Trophoblast cell (in vitro differentiated cells and primary cell): ENCODE measurements around the gene NAT8.
"Not testable (repeated sequence)": the region's sequence is repeated elsewhere in the genome, so short reads cannot be mapped to it uniquely, and the experiment has no call there.

ENCODE experiments used
- DNase-seq, 2 donors: peaks; one replicate each; pipeline ENCODE4 v3.0.0-alpha.2; 2016
- H2AFZ ChIP-seq: 2 replicates; pipeline ENCODE4 v1.6.1; 2013; ENCODE audit warnings: low read length, moderate library complexity, mild to moderate bottlenecking; ENCODE audit not compliant: insufficient read depth, poor library complexity
- H2AK5ac ChIP-seq: 2 replicates; pipeline ENCODE4 v1.6.1; 2013; ENCODE audit warnings: mild to moderate bottlenecking, low read length
- H2BK120ac ChIP-seq: 2 replicates; pipeline ENCODE4 v1.6.1; 2013; ENCODE audit warnings: low read length, mild to moderate bottlenecking, moderate library complexity; ENCODE audit not compliant: insufficient read depth, poor library complexity
- H2BK12ac ChIP-seq: 2 replicates; pipeline ENCODE4 v1.6.1; 2013; ENCODE audit warnings: mild to moderate bottlenecking, low read length, moderate library complexity
- H2BK5ac ChIP-seq: 2 replicates; pipeline ENCODE4 v1.6.1; 2013; ENCODE audit warnings: low read length, low read depth, moderate library complexity, mild to moderate bottlenecking; ENCODE audit not compliant: poor library complexity
- H3K14ac ChIP-seq: 2 replicates; pipeline ENCODE4 v1.6.1; 2013; ENCODE audit warnings: mild to moderate bottlenecking, low read length
- H3K18ac ChIP-seq: 2 replicates; pipeline ENCODE4 v1.6.1; 2013; ENCODE audit warnings: mild to moderate bottlenecking, low read length
- H3K23ac ChIP-seq: 2 replicates; pipeline ENCODE4 v1.6.1; 2013; ENCODE audit warnings: low read length
- H3K27ac ChIP-seq: 2 replicates; pipeline ENCODE4 v1.5.1; 2013; ENCODE audit warnings: low read depth, mild to moderate bottlenecking, inconsistent platforms, low read length, moderate library complexity
- H3K27me3 ChIP-seq: 2 replicates; pipeline ENCODE4 v1.6.1; 2013; ENCODE audit warnings: inconsistent platforms, mild to moderate bottlenecking, low read length, moderate library complexity; ENCODE audit not compliant: insufficient read depth
- H3K36me3 ChIP-seq, 2 experiments: 1 replicate in 1 of 2; 2 replicates in 1 of 2; pipeline ENCODE4 v1.6.1; 2013; ENCODE audit warnings: low read length in 2 of 2, mild to moderate bottlenecking in 2 of 2, moderate library complexity in 1 of 2; ENCODE audit not compliant: insufficient read depth in 2 of 2, control insufficient read depth in 1 of 2
- H3K4ac ChIP-seq: 2 replicates; pipeline ENCODE4 v1.6.1; 2013; ENCODE audit warnings: low read depth, mild to moderate bottlenecking, low read length, moderate library complexity
- H3K4me1 ChIP-seq, 2 experiments: 1 replicate in 1 of 2; 2 replicates in 1 of 2; pipeline ENCODE4 v1.6.1; 2013; ENCODE audit warnings: low read length in 2 of 2, mild to moderate bottlenecking in 2 of 2, moderate library complexity in 1 of 2; ENCODE audit not compliant: insufficient read depth in 2 of 2, control insufficient read depth in 1 of 2
- H3K4me2 ChIP-seq: 2 replicates; pipeline ENCODE4 v1.6.1; 2013; ENCODE audit warnings: inconsistent platforms, mild to moderate bottlenecking, low read length, moderate library complexity
- H3K4me3 ChIP-seq: 2 replicates; pipeline ENCODE4 v1.5.1; 2013; ENCODE audit warnings: mild to moderate bottlenecking, low read depth, low read length, inconsistent platforms
- H3K79me1 ChIP-seq: one replicate; pipeline ENCODE4 v1.6.1; 2013; ENCODE audit warnings: low read length
- H3K79me2 ChIP-seq: 2 replicates; pipeline ENCODE4 v1.6.1; 2013; ENCODE audit warnings: low read length, mild to moderate bottlenecking; ENCODE audit not compliant: control insufficient read depth, insufficient read depth, poor library complexity
- H3K9ac ChIP-seq: 2 replicates; pipeline ENCODE4 v1.6.1; 2013; ENCODE audit warnings: mild to moderate bottlenecking, low read length
- H3K9me3 ChIP-seq: 2 replicates; pipeline ENCODE4 v1.6.1; 2013; ENCODE audit warnings: low read depth, mild to moderate bottlenecking, control low read depth, inconsistent platforms, low read length; ENCODE audit not compliant: insufficient read depth
- H4K12ac ChIP-seq: 2 replicates; pipeline ENCODE4 v1.6.1; 2013; ENCODE audit warnings: low read depth, mild to moderate bottlenecking, low read length, moderate library complexity
- H4K8ac ChIP-seq: 2 replicates; pipeline ENCODE4 v1.6.1; 2013; ENCODE audit warnings: low read depth, mild to moderate bottlenecking, low read length, moderate library complexity
- H4K91ac ChIP-seq: one replicate; pipeline ENCODE4 v1.6.1; 2013; ENCODE audit warnings: low read depth, mild to moderate bottlenecking, low read length, moderate library complexity
- WGBS: extraction: QIAGEN DNeasy Blood & Tissue Kit; methylation state at CpG from one replicate; pipeline ENCODE4 v1.1.7; 2013; ENCODE audit warnings: missing lambda C conversion rate; ENCODE audit not compliant: insufficient read length, insufficient coverage; ENCODE audit errors: extremely low coverage; 5-methylcytosine and 5-hydroxymethylcytosine counted together

NAT8 gene

DNA sequence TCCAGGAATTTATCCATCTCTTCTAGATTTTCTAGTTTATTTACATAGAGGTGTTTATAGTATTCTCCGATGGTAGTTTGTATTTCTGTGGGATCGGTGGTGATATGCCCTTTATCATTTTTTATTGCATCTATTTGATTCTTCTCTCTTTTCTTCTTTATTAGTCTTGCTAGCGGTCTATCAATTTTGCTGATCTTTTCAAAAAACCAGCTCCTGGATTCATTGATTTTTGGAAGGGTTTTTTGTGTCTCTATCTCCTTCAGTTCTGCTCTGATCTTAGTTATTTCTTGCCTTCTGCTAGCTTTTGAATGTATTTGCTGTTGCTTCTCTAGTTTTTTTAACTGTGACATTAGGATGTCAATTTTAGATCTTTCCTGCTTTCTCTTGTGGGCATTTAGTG, 25.0 kb upstream of the NAT8 start:
- not testable (repeated sequence) for H3K9me3 ChIP-seq, H3K14ac ChIP-seq, H3K9ac ChIP-seq, H3K27me3 ChIP-seq, H2BK12ac ChIP-seq, H3K4me3 ChIP-seq, DNase-seq, H3K79me2 ChIP-seq, H3K18ac ChIP-seq, H2AFZ ChIP-seq, H2BK120ac ChIP-seq, H4K8ac ChIP-seq, H3K79me1 ChIP-seq, H3K36me3 ChIP-seq, H2BK5ac ChIP-seq, H3K27ac ChIP-seq, H3K4me2 ChIP-seq, H3K23ac ChIP-seq, H2AK5ac ChIP-seq, H4K91ac ChIP-seq, H3K4ac ChIP-seq, H3K4me1 ChIP-seq, H4K12ac ChIP-seq
- no CpG with 5 or more reads among the region's 3 CpGs for WGBS

DNA sequence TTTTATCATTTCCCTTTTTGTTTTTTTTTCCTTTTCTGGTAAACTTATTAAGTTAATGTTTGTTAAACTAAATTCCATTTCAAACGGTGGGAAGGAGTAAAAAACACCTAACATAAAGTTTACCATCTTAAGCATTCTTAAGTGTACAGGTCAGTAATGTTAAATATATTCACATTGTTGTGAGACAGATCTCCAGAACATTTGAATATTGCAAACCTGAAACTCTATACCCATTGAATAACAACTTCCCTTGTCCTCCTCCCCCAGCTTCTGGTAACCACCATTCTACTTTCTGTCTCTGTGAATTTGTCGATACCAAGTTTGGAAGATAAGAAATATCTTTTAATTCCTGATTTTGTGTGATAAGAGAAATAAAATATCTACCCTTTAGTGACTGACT, 12.0 kb upstream of the NAT8 start:
- H2BK120ac ChIP-seq: no peak overlapping the region
- H3K79me2 ChIP-seq: no peaks in the 10 kb centered on the region
- WGBS: no CpG with 5 or more reads among the region's 2 CpGs
- no peak overlapping the region for H3K9ac ChIP-seq
- no peak overlapping the region for H3K23ac ChIP-seq
- H3K36me3 ChIP-seq: no peaks in the 10 kb centered on the region
- no peak overlapping the region for H3K27ac ChIP-seq
- no peaks in the 10 kb centered on the region for H3K4me1 ChIP-seq
- H2AFZ ChIP-seq: no peak overlapping the region
- no peak overlapping the region for H4K12ac ChIP-seq
- no peak for DNase-seq
- H3K4ac ChIP-seq: no peak overlapping the region
- no peaks in the 10 kb centered on the region for H3K27me3 ChIP-seq
- H2BK12ac ChIP-seq: no peak overlapping the region
- no peak overlapping the region for H3K4me3 ChIP-seq
- H3K14ac ChIP-seq: no peak overlapping the region
- H2BK5ac ChIP-seq: no peak overlapping the region
- no peak overlapping the region for H2AK5ac ChIP-seq
- no peak overlapping the region for H4K91ac ChIP-seq
- H4K8ac ChIP-seq: no peak overlapping the region
- H3K18ac ChIP-seq: no peak overlapping the region
- H3K79me1 ChIP-seq: no peaks in the 10 kb centered on the region
- no peaks in the 10 kb centered on the region for H3K9me3 ChIP-seq
- no peak overlapping the region for H3K4me2 ChIP-seq

- H3K4me3 ChIP-seq: no peak overlapping the region
- H3K27me3 ChIP-seq: no peaks in the 10 kb centered on the region
- H3K4me1 ChIP-seq: no peaks in the 10 kb centered on the region
- no peak overlapping the region for H3K9ac ChIP-seq
- no peak overlapping the region for H4K12ac ChIP-seq
- H2AK5ac ChIP-seq: no peak overlapping the region
- no peak overlapping the region for H3K27ac ChIP-seq
- no peak overlapping the region for H4K91ac ChIP-seq
- no peak overlapping the region for H2BK12ac ChIP-seq
- no peak overlapping the region for H2BK120ac ChIP-seq
- no peaks in the 10 kb centered on the region for H3K79me2 ChIP-seq
- H3K4ac ChIP-seq: no peak overlapping the region
- H3K4me2 ChIP-seq: no peak overlapping the region
- H3K14ac ChIP-seq: no peak overlapping the region
- H3K79me1 ChIP-seq: no peaks in the 10 kb centered on the region
- H3K36me3 ChIP-seq: no peaks in the 10 kb centered on the region
- H2AFZ ChIP-seq: no peak overlapping the region
- no peak overlapping the region for H2BK5ac ChIP-seq
- H3K23ac ChIP-seq: no peak overlapping the region
- DNase-seq: no peak
- no CpG with 5 or more reads among the region's 3 CpGs for WGBS
- no peak overlapping the region for H3K18ac ChIP-seq
- H4K8ac ChIP-seq: no peak overlapping the region
- H3K9me3 ChIP-seq: peaks cover 8% of the 10 kb centered on the region
Measured at GRCh38 chr2:73652348-73652747, 10.1 kb upstream of the NAT8 start.

DNA sequence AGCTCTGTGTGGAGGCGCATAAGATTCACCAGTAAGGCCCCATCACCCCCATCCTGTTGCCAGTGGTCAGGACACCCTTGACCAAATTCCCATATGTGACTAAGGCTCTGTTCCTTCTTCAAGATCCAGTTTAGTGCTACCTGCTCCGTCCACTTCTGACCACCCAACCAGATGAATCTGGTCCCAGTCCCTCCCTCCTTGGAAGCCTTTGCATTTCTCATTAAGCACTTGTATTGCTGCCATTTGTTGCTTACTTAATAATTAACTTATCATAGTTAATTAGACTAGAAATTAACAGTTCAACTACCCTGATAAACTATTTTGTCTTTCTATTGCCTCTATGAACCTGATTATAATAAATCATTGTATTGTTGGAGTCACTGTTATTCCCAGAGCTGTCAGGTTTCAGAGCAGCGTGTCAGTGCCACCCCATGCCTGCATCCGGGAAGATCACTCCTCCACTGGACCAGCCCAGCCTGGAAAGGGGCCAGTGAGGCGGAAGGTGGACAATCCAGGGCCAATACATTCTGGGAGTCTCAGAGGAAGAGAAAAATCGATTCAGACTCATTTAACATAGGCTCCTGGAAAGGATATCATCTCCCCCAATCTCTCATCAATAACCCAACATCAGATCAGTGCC, 9.5 kb upstream of the NAT8 start:
- DNase-seq: no peak
- Histone ChIP-seq H4K8ac (no peak overlapping the region), H3K27ac (no peak overlapping the region), H3K79me1 (no peaks in the 10 kb centered on the region), H3K4ac (no peak overlapping the region), H3K18ac (no peak overlapping the region), H4K91ac (no peak overlapping the region), H2BK5ac (no peak overlapping the region), H3K4me2 (no peak overlapping the region), H3K79me2 (no peaks in the 10 kb centered on the region), H3K27me3 (no peaks in the 10 kb centered on the region), H2BK120ac (no peak overlapping the region), H3K4me3 (no peak overlapping the region), H3K36me3 (no peaks in the 10 kb centered on the region), H2AFZ (no peak overlapping the region), H2BK12ac (no peak overlapping the region), H3K23ac (no peak overlapping the region), H3K14ac (no peak overlapping the region), H3K9ac (no peak overlapping the region), H3K4me1 (no peaks in the 10 kb centered on the region), H4K12ac (no peak overlapping the region), H2AK5ac (no peak overlapping the region), H3K9me3 (peaks cover 8% of the 10 kb centered on the region)
- WGBS: no CpG with 5 or more reads among the region's 6 CpGs
